Measurements from ENCODE around the gene GGPS1.

The GGPS1 gene

DNA sequence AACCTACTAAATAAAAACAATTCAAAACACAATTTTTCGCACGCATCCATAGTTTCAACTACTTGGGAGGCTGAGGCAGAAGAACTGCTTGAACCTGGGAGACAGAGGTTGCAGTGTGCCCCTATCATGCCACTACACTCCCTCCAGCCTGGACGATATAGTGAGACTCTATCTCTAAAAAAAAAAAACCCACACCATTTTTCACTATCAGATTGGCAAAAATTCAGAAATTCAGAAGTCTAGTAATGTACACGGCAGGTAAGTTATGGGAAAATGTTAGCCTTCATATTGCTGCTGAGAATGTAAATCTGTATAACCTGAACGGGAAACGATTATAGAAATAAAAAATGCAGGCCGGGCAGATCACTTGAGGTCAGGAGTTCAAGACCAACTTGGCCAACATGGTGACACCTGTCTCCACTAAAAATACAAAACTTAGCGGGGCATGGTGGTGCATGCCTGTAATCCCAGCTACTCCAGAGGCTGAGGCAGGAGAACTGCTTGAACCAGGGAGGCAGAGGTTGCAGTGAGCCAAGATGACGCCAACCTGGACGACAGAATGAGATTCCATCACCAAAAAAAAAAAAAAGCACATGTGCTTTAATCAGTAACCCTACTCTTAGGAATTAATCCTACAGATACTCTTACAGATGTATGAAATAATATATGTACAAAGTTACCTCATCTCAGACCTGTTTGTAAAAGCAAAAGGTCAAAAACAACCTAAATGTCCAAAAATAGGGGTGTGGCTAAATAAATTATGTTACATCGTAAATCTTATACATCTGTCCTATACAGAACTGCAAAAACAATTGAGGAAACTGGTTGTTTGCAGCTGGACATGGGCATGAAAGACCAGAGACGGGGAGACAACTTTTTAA lies 38.3 kb upstream of the GGPS1 start:
- TF ChIP-seq, protein P1, sequence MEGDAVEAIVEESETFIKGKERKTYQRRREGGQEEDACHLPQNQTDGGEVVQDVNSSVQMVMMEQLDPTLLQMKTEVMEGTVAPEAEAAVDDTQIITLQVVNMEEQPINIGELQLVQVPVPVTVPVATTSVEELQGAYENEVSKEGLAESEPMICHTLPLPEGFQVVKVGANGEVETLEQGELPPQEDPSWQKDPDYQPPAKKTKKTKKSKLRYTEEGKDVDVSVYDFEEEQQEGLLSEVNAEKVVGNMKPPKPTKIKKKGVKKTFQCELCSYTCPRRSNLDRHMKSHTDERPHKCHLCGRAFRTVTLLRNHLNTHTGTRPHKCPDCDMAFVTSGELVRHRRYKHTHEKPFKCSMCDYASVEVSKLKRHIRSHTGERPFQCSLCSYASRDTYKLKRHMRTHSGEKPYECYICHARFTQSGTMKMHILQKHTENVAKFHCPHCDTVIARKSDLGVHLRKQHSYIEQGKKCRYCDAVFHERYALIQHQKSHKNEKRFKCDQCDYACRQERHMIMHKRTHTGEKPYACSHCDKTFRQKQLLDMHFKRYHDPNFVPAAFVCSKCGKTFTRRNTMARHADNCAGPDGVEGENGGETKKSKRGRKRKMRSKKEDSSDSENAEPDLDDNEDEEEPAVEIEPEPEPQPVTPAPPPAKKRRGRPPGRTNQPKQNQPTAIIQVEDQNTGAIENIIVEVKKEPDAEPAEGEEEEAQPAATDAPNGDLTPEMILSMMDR (IDR thresholded peaks at IDR 0.05), result no peak

- TF ChIP-seq, protein P1 (IDR thresholded peaks at IDR 0.05), result no peak
These were observed 37.4 kb upstream of the GGPS1 start for GRCh38 chr1:235290740-235291502.

GRCh38 chr1:235291599-235292091 lies 36.7 kb upstream of the GGPS1 start:
- TF ChIP-seq, protein P1 (IDR thresholded peaks at IDR 0.05), result no peak

GRCh38 chr1:235292790-235293189 lies 35.6 kb upstream of the GGPS1 start:
- TF ChIP-seq, protein P1 (IDR thresholded peaks at IDR 0.05), result no peak

GRCh38 chr1:235293322-235293942 lies 34.9 kb upstream of the GGPS1 start:
- TF ChIP-seq, protein P1 (IDR thresholded peaks at IDR 0.05), result no peak

GRCh38 chr1:235295902-235296350 lies 32.4 kb upstream of the GGPS1 start:
- TF ChIP-seq, protein P1 (IDR thresholded peaks at IDR 0.05), result no peak

GRCh38 chr1:235296729-235297128 lies 31.6 kb upstream of the GGPS1 start:
- TF ChIP-seq, protein P1 (IDR thresholded peaks at IDR 0.05), result no peak

All from LNCAP (cell line).